ENCODE data around the gene GALNT9.
"Not testable (repeated sequence)": the region's sequence is repeated elsewhere in the genome, so short reads cannot be mapped to it uniquely, and the experiment has no call there.

The GALNT9 gene

GRCh38 chr12:132311201-132311915 lies 18.0 kb downstream of the GALNT9 start:
- no peak for ATAC-seq

GRCh38 chr12:132310181-132311040 lies 19.0 kb downstream of the GALNT9 start:
- ATAC-seq, result no peak

GRCh38 chr12:132309596-132310086 lies 19.7 kb downstream of the GALNT9 start:
- ATAC-seq, result no peak

GRCh38 chr12:132308853-132309595 lies 20.4 kb downstream of the GALNT9 start:
- no peak for ATAC-seq

GRCh38 chr12:132307976-132308852 lies 21.2 kb downstream of the GALNT9 start:
- ATAC-seq, result no peak

- no peak for ATAC-seq
These were observed 22.6 kb downstream of the GALNT9 start for GRCh38 chr12:132306885-132307191.

- ATAC-seq, result no peak
These were observed 23.2 kb downstream of the GALNT9 start for GRCh38 chr12:132305991-132306884.

GRCh38 chr12:132305560-132305966 lies 23.8 kb downstream of the GALNT9 start:
- ATAC-seq, result no peak

GRCh38 chr12:132304866-132305265 lies 24.5 kb downstream of the GALNT9 start:
- not testable (repeated sequence) for ATAC-seq

GRCh38 chr12:132303853-132304373 lies 25.5 kb downstream of the GALNT9 start:
- not testable (repeated sequence) for ATAC-seq

GRCh38 chr12:132302466-132303358 lies 26.7 kb downstream of the GALNT9 start:
- ATAC-seq, result no peak

- no peak for ATAC-seq
These were observed 28.3 kb downstream of the GALNT9 start for GRCh38 chr12:132300789-132301722.

- no peak for ATAC-seq
These were observed 33.3 kb downstream of the GALNT9 start for GRCh38 chr12:132296063-132296462.

- not testable (repeated sequence) for ATAC-seq
These were observed 33.8 kb downstream of the GALNT9 start for GRCh38 chr12:132295561-132295960.

- no peak for ATAC-seq
These were observed 34.3 kb downstream of the GALNT9 start for GRCh38 chr12:132295101-132295526.

GRCh38 chr12:132294121-132295034 lies 35.0 kb downstream of the GALNT9 start:
- ATAC-seq, result no peak

Data from activated CD4-positive, CD25-positive, alpha-beta regulatory T cell treated with anti-CD3 and anti-CD28 coated beads, Interleukin-2, amount 50 U/mL, for 24 hours (primary cell).